ENCODE results near the gene GNAL.

GRCh38 chr18:11807233-11807632, 118.2 kb downstream of the GNAL start:
- TF ChIP-seq CTCF (conservative IDR thresholded peaks at IDR 0.05; ENCODE audit: low read depth, low read length) (no peak), POLR2A (IDR thresholded peaks at IDR 0.05; ENCODE audit: low read depth, low read length) (no peak), MAZ (IDR thresholded peaks at IDR 0.05; ENCODE audit: borderline replicate concordance, low read depth, low read length) (no peak), BHLHE40 (IDR thresholded peaks at IDR 0.05; ENCODE audit: low read depth, low read length) (no peak), RCOR1 (IDR thresholded peaks at IDR 0.05; ENCODE audit: insufficient replicate concordance, low read length) (no peak), RFX5 (IDR thresholded peaks at IDR 0.05; ENCODE audit: low read depth, low read length) (no peak), SMC3 (IDR thresholded peaks at IDR 0.05; ENCODE audit: low read depth, low read length) (no peak), RAD21 (IDR thresholded peaks at IDR 0.05; ENCODE audit: low read length) (no peak), CHD1 (IDR thresholded peaks at IDR 0.05; ENCODE audit: low read depth, low read length) (no peak), MAFK (IDR thresholded peaks at IDR 0.05; ENCODE audit: low read depth, low read length) (no peak)
- TF ChIP-seq, protein P1, sequence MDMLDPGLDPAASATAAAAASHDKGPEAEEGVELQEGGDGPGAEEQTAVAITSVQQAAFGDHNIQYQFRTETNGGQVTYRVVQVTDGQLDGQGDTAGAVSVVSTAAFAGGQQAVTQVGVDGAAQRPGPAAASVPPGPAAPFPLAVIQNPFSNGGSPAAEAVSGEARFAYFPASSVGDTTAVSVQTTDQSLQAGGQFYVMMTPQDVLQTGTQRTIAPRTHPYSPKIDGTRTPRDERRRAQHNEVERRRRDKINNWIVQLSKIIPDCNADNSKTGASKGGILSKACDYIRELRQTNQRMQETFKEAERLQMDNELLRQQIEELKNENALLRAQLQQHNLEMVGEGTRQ (IDR thresholded peaks at IDR 0.05; ENCODE audit: low read depth, low read length), result no peak
